Epithelial cell of proximal tubule (primary cell): ENCODE measurements around the gene VWA7. TPM values are rescaled to one million over a fixed set of nuclear protein-coding genes. Genes with fewer than 3 reads are reported as not detected.
"Not testable (repeated sequence)": the region's sequence is repeated elsewhere in the genome, so short reads cannot be mapped to it uniquely, and the experiment has no call there.

Experiments used
- DNase-seq: peaks from one replicate; pipeline ENCODE4 v3.0.0-alpha.2; 2011; ENCODE audit warnings: low read depth
- H3K4me3 ChIP-seq: 2 replicates; pipeline ENCODE4 v1.5.1; 2011; ENCODE audit warnings: low read depth, mild to moderate bottlenecking, low read length
- total RNA-seq: library from RNA; depleted of rRNA; stranded (reverse); fragments of >200 nt; gene quantifications from 2 replicates; pipeline ENCODE4 v1.2.3, GENCODE V29; 2015
- TF ChIP-seq, protein P1 (sequence below): conservative IDR thresholded peaks from 2 replicates; pipeline ENCODE4 v1.5.1; 2012; ENCODE audit warnings: low read depth, mild to moderate bottlenecking, low read length

VWA7 gene
- total RNA-seq, 1 donor from 2014 or later: 2.2 TPM

DNA sequence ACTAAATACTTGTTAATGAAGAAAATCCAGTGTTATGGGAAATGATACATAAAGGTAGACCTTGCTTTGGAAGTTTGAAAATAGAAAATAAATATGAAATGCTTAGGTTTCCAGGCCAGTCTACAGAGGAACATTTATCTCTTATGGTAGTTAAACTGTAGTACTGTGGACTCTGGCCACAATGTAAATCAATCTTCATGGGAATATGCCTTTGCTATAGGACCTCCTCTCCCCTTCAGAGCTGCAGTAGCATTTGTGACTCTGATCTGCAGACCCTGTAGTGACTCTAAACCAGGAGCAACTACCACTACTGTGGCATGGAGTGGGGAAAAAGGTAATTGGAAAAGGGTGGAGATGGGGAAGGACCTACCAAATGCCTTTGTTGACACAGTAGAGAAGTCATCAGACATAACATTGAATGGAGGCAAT is 42.8 kb upstream of the VWA7 start:
- no peak overlapping the region for H3K4me3 ChIP-seq
- DNase-seq: no peak
- TF ChIP-seq, protein P1, sequence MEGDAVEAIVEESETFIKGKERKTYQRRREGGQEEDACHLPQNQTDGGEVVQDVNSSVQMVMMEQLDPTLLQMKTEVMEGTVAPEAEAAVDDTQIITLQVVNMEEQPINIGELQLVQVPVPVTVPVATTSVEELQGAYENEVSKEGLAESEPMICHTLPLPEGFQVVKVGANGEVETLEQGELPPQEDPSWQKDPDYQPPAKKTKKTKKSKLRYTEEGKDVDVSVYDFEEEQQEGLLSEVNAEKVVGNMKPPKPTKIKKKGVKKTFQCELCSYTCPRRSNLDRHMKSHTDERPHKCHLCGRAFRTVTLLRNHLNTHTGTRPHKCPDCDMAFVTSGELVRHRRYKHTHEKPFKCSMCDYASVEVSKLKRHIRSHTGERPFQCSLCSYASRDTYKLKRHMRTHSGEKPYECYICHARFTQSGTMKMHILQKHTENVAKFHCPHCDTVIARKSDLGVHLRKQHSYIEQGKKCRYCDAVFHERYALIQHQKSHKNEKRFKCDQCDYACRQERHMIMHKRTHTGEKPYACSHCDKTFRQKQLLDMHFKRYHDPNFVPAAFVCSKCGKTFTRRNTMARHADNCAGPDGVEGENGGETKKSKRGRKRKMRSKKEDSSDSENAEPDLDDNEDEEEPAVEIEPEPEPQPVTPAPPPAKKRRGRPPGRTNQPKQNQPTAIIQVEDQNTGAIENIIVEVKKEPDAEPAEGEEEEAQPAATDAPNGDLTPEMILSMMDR: no peak

DNA sequence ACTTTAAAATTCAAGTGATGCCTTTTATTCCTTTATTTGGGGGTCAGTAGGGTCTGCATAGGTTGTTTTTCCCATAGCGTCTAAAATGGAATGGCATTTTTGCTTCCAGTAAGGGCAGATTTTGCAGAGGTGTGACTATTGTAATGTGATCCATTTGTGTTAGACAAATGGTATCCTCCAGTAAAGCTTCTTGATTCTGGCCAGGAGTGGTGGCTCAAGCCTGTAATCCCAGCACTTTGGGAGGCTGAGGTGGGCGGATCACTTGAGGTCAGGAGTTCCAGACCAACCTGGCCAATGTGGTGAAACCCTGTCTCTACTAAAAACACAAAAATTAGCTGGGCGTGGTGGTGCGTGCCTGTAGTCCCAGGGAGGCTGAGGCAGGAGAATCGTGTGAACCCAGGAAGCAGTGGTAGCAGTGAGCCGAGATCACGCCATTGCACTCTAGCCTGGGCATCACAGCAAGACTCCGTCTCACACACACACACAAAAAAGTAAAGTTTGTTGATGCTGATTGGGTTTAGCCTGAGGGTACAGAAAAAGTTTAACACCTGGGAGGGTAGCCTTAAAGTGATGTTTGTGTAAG is 40.9 kb upstream of the VWA7 start:
- peak overlapping the region; percentile 43 for H3K4me3 ChIP-seq
- DNase-seq: not testable (repeated sequence)

DNA sequence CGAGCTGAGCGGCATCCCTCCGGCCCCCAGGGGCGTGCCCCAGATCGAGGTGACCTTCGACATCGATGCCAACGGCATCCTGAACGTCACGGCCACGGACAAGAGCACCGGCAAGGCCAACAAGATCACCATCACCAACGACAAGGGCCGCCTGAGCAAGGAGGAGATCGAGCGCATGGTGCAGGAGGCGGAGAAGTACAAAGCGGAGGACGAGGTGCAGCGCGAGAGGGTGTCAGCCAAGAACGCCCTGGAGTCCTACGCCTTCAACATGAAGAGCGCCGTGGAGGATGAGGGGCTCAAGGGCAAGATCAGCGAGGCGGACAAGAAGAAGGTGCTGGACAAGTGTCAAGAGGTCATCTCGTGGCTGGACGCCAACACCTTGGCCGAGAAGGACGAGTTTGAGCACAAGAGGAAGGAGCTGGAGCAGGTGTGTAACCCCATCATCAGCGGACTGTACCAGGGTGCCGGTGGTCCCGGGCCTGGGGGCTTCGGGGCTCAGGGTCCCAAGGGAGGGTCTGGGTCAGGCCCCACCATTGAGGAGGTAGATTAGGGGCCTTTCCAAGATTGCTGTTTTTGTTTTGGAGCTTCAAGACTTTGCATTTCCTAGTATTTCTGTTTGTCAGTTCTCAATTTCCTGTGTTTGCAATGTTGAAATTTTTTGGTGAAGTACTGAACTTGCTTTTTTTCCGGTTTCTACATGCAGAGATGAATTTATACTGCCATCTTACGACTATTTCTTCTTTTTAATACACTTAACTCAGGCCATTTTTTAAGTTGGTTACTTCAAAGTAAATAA is 40.2 kb upstream of the VWA7 start:
- not testable (repeated sequence) for DNase-seq
- peak overlapping the region; percentile 43 for H3K4me3 ChIP-seq

DNA sequence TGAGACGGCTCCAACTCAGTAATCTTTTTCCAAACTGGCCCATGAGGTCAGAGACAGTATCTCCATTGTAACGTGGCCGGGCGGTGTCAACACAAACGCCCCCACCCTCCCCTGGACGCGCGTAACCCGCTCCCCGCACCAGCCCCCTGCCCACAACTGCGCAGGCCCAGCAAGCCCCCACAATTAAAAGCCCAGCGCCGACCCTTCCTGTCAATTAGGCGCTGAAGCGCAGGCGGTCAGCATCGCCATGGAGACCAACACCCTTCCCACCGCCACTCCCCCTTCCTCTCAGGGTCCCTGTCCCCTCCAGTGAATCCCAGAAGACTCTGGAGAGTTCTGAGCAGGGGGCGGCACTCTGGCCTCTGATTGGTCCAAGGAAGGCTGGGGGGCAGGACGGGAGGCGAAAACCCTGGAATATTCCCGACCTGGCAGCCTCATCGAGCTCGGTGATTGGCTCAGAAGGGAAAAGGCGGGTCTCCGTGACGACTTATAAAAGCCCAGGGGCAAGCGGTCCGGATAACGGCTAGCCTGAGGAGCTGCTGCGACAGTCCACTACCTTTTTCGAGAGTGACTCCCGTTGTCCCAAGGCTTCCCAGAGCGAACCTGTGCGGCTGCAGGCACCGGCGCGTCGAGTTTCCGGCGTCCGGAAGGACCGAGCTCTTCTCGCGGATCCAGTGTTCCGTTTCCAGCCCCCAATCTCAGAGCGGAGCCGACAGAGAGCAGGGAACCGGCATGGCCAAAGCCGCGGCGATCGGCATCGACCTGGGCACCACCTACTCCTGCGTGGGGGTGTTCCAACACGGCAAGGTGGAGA is 38.1 kb upstream of the VWA7 start, which contains the start of the genes HSPA1A and HSPA1L:
Gene HSPA1A, plus strand, starts transcription at position 519 of the 814 bp plus-strand sequence. Its CDS starts 214 bp downstream, at position 733.
Gene HSPA1L, minus strand, starts transcription at position 259 of the 814 bp plus-strand sequence. CDS start 3,311 bp downstream, outside the sequence.
- peak within 1 kb of the TSS; percentile 61 for H3K4me3 ChIP-seq
- TF ChIP-seq, protein P1: no peak
- DNase-seq: no peak

DNA sequence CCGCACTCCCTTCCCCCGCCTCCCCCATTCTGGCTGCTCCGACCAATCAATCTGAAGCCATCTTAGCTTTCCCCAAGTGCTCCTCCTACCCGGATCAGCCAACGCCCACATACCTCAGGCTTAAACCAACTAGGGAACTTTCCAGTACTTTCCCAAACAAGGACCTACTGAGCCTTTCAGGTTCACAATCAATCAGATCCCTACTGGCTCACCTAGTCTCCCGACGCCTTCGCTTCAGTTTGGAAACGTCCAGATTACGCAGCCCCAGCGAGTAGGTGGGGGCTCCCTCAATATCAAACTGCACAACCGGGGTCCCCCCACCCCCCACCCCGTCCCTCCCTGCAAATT is 37.5 kb upstream of the VWA7 start:
- TF ChIP-seq, protein P1: no peak
- peak overlapping the region; percentile 61 for H3K4me3 ChIP-seq
- DNase-seq: peak; percentile 96

DNA sequence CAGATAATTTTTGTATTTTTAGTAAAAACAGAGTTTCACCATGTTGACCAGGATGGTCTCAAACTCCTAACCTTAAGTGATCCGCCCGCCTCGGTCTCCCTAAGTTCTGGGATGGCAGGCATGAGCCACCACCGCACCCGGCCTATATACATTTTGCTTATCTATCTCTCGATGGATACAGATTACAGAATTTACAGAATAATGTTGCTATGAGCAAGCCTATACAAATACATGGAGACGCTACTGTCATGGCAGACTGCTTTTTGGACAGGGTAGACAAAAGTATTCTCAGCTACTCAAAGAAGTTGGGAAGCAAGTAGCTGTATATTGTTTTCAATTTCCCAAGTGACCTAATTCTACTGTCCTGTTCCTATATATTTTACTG is 36.3 kb upstream of the VWA7 start:
- no peak for DNase-seq
- TF ChIP-seq, protein P1: no peak
- no peak overlapping the region for H3K4me3 ChIP-seq

DNA sequence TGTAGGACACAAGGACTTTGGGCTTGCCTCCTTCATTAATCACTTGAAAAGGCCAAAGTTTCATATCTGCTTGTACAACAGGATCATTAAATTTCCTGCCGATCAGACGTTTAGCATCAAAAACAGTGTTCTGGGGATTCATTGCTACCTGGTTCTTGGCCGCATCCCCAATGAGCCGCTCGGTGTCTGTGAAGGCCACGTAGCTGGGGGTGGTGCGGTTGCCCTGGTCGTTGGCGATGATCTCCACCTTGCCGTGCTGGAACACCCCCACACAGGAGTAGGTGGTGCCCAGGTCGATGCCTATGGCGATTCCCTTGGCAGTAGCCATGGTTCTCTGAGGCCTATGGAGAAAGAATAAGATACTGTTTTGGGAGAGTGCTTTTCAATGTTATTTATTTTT is 34.5 kb upstream of the VWA7 start:
- DNase-seq: no peak
- TF ChIP-seq, protein P1: no peak
- no peak overlapping the region for H3K4me3 ChIP-seq

DNA sequence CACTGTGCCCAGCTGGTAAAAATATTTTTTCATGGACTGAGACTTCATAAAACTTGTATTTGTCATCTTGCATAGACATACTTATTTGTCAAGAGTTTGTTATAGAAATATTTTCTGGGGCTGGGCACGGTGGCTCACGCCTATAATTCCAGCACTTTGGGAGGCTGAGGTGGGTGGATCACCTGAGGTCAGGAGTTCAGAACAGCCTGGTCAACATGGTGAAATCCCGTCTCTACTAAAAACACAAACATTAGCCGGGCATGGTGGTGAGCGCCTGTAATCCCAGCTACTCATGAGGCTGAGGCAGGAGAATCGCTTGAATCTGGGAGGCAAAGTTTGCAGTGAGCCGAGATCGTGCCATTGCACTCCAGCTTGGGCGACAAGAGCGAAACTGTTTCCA is 31.5 kb upstream of the VWA7 start:
- not testable (repeated sequence) for H3K4me3 ChIP-seq, DNase-seq
